Brain microvascular endothelial cell (primary cell): Measurements from ENCODE around the gene ALPK3.
A peak's percentile ranks its signal among the peaks of the same experiment; 100 is the strongest.

Experiments used
- DNase-seq: peaks from one replicate; pipeline ENCODE4 v3.0.0-alpha.2; 2020
- H3K27ac ChIP-seq: fragments of 250-450 bp; sonication (Bioruptor Pico); 2 replicates; pipeline ENCODE4 v1.5.1; 2020; ENCODE audit warnings: mild to moderate bottlenecking, moderate library complexity
- H3K27me3 ChIP-seq: fragments of 250-450 bp; sonication (Bioruptor Pico); replicated peaks from 2 replicates; pipeline ENCODE4 v1.5.1; 2020; ENCODE audit warnings: mild to moderate bottlenecking
- H3K36me3 ChIP-seq: fragments of 250-450 bp; sonication (Bioruptor Pico); replicated peaks from 2 replicates; pipeline ENCODE4 v1.5.1; 2020; ENCODE audit warnings: mild to moderate bottlenecking
- H3K4me3 ChIP-seq: 2 replicates; pipeline ENCODE4 v1.5.1; 2011; ENCODE audit warnings: low read depth, mild to moderate bottlenecking, control low read depth, low read length, moderate library complexity
- CTCF ChIP-seq: IDR thresholded peaks from 2 replicates; pipeline ENCODE4 v1.5.1; 2011; ENCODE audit warnings: low read depth, mild to moderate bottlenecking, moderate library complexity, low read length, control low read depth, inconsistent platforms; ENCODE audit errors: missing control alignments
- in situ Hi-C: cut with HindIII; loops from 2 replicates; pipeline ENCODE4 v1.10.0; 2017; ENCODE audit warnings: low sequenced_read_pairs, low pct_ligation_motif_present

Gene ALPK3

GRCh38 chr15:84791763-84792162, 25.4 kb upstream of the ALPK3 start:
- no peak for TF ChIP-seq CTCF
- peaks cover 39% of the 10 kb centered on the region for H3K36me3 ChIP-seq
- no peak for DNase-seq
- no peaks in the 10 kb centered on the region for H3K27me3 ChIP-seq
- in situ Hi-C loops, result no loop called here
- no peak overlapping the region for H3K27ac ChIP-seq
- no peak overlapping the region for H3K4me3 ChIP-seq

- no peak overlapping the region for H3K4me3 ChIP-seq
- H3K27ac ChIP-seq, result no peak overlapping the region
- DNase-seq, result no peak
- no peaks in the 10 kb centered on the region for H3K27me3 ChIP-seq
- no peak for TF ChIP-seq CTCF
- peaks cover 48% of the 10 kb centered on the region for H3K36me3 ChIP-seq
- in situ Hi-C loops, result no loop called here
Measured at GRCh38 chr15:84793431-84794161, 23.6 kb upstream of the ALPK3 start.

GRCh38 chr15:84794162-84794547, 23.0 kb upstream of the ALPK3 start:
- no peaks in the 10 kb centered on the region for H3K27me3 ChIP-seq
- H3K36me3 ChIP-seq, result peaks cover 54% of the 10 kb centered on the region
- H3K27ac ChIP-seq, result no peak overlapping the region
- DNase-seq, result no peak
- TF ChIP-seq CTCF, result no peak
- H3K4me3 ChIP-seq, result no peak overlapping the region
- in situ Hi-C loops, result no loop called here

GRCh38 chr15:84795186-84795585, 22.0 kb upstream of the ALPK3 start:
- TF ChIP-seq CTCF, result no peak
- Histone ChIP-seq H3K27ac (no peak overlapping the region), H3K36me3 (peaks cover 64% of the 10 kb centered on the region), H3K27me3 (no peaks in the 10 kb centered on the region), H3K4me3 (no peak overlapping the region)
- DNase-seq, result no peak
- in situ Hi-C loops, result no loop called here

GRCh38 chr15:84797212-84797611, 19.9 kb upstream of the ALPK3 start:
- in situ Hi-C loops, result no loop called here
- Histone ChIP-seq H3K36me3 (peaks cover 66% of the 10 kb centered on the region), H3K27me3 (no peaks in the 10 kb centered on the region), H3K4me3 (no peak overlapping the region), H3K27ac (peak overlapping the region; percentile 90)
- no peak for TF ChIP-seq CTCF
- peak; percentile 88 for DNase-seq

- Histone ChIP-seq H3K4me3 (no peak overlapping the region), H3K27ac (peak overlapping the region; percentile 90), H3K36me3 (peaks cover 63% of the 10 kb centered on the region), H3K27me3 (no peaks in the 10 kb centered on the region)
- in situ Hi-C loops, result no loop called here
- TF ChIP-seq CTCF, result no peak
- no peak for DNase-seq
Measured at GRCh38 chr15:84797801-84798200, 19.4 kb upstream of the ALPK3 start.
